ENCODE results near the gene MAB21L4.

- TF ChIP-seq CTCF (IDR thresholded peaks at IDR 0.05), result no peak
- TF ChIP-seq YY1 (IDR thresholded peaks at IDR 0.05; ENCODE audit: low read depth), result no peak
- TF ChIP-seq RCOR1 (IDR thresholded peaks at IDR 0.05; ENCODE audit: low read length), result no peak
- no peak for TF ChIP-seq GATA2 (CRISPR knock-in tag; IDR thresholded peaks at IDR 0.05)
- TF ChIP-seq SMC3 (IDR thresholded peaks at IDR 0.05; ENCODE audit: low read depth, low read length), result no peak
- no peak for TF ChIP-seq POLR2AphosphoS5 (IDR thresholded peaks at IDR 0.05; ENCODE audit: low read depth, low read length)
- TF ChIP-seq IRF3 (IDR thresholded peaks at IDR 0.05; ENCODE audit: low read depth, low read length), result no peak
- no peak for TF ChIP-seq TCF12 (IDR thresholded peaks at IDR 0.05)
- no peak for TF ChIP-seq RFX5 (IDR thresholded peaks at IDR 0.05; ENCODE audit: low read length)
Observed at GRCh38 chr2:240884745-240885144, 11.2 kb downstream of the MAB21L4 start.
